ENCODE results near the gene LRRC43. TPM values are rescaled to one million over a fixed set of nuclear protein-coding genes. Genes with fewer than 3 reads are reported as not detected.

Gene LRRC43, protein sequence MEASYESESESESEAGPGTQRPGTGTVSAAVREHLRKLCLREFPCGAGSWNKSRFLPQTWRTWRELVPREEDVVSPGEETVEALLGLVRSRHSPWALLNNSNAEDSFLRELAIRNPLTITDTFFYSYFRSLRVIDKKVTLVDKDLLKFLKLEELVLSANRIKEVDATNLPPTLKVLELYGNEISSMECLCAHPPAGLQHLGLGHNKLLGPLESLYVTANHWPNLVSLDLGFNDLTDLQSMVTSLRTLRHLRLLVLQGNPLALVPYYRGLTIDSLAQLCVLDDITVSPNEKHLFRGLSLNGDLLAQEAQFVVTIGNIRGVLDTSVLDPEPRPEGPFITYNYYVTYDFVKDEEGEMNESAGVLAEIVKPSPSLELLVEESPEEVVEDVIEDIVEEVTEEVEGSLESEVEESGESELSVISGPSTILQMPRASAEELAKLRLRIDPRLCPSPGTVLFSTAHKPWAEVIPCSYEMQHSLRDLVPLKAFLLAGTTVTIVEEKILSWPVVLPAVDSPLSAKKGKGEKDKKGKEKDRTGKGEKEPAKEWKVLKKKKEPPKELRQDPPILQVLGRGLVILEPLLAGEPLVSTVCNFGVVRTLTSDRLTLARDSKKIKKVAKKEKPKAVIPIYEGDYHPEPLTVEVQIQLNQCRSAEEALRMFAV
- not detected for total RNA-seq

DNA sequence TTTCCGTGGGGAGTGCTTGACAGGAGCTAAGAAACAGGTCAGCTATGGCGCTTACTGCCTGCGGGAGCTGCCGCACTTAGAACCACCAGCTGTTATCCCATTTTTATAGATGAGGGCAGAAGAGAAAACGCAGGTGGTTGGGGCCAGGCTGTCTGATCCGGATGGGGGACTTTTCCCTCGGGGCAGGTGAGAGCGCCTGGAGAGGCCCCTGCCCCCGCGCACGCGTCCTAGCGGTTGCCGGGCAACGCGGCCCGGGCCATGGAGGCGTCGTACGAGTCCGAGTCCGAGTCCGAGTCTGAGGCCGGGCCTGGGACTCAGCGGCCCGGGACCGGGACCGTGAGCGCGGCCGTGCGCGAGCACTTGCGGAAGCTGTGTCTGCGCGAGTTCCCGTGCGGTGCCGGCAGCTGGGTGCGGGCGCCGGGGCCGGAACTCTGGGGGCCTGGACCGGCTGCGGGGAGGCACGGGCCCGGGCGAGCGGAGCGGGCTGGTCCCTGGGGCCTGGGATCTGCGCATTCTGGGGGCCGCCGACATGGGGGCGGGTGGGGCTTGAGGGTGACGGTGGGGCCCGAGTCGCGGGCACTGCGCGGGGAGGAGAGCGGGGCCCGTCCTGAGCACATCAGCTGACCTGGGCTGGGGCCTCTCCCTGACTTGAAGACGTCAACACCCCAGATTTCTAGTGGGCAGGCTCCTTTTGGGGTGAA lies at the start of gene LRRC43:
LRRC43 (plus strand) TSS at position 237 of the 701 bp plus-strand sequence; CDS start at position 259, 22 bp downstream.

DNA sequence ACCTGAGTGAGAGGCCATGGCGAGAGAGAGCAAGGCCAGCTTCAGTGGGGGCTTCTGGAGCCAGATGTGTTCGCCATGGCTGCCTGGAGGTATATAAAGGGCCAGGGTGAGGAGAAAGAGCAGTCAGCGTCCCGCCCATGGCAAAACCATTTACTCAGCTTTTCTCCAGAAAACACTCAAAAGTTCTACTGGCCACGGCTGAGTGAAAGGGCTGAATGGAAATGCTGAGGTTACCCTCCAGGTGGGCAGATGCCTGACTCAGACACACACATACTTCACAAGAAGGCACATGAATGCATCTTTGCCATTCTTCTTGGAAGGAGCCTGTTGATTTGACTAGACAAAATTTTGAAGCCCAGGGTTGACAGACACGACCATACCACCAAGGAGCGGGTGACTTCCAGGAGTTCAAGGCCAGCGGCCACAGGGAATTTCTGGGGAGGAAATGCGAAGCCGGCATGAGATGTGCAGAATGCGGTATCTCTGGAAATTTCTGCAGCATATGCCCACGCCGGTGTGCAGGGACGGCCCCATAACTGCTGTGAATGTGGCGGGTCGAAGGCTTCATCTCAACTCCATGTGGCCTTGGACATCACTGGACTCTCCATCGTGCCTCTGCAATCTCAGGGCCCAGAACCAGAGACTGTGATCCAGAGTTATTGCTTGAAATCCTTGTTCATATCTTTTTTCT lies 8.6 kb upstream of the LRRC43 start, which contains the start of gene IL31:
IL31 (minus strand) TSS at position 67 of the 691 bp plus-strand sequence; CDS start at position 18, 49 bp downstream.

DNA sequence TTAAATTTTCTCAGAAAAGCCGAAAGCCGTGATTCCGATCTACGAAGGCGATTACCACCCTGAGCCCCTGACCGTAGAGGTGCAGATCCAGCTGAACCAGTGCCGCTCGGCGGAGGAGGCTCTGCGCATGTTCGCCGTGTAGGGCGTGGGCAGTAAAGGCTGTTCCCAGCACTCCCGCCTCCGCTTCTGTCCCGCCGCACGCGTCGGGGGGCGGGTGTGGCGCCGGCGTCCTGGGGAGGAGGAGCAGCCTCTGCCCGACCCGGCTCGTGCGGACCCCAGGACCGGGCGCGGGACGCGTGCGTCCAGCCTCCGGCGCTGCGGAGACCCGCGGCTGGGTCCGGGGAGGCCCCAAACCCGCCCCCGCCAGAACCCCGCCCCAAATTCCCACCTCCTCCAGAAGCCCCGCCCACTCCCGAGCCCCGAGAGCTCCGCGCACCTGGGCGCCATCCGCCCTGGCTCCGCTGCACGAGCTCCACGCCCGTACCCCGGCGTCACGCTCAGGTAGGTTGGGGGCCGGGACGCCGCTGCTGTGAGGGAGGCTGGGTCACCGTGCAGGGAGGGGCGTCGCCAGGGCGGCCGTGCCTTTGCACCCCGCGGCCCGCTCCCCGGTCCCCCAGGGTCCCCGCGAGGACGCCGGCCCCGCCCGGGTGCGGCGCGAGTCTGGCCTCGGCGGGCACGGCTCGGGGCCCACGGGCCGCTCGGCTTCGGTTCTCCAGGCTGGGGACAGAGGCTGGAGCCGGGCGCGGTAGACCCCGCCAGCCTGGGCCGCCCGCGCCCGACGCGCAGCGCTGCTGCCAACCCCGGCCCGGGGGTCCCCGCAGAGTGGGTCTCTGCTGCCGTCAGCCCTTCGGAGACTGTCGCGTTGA lies 20.6 kb downstream of the LRRC43 start, which contains the start of gene B3GNT4:
B3GNT4 (plus strand) TSS at position 409 of the 866 bp plus-strand sequence. CDS start 910 bp downstream, outside the sequence.

DNA sequence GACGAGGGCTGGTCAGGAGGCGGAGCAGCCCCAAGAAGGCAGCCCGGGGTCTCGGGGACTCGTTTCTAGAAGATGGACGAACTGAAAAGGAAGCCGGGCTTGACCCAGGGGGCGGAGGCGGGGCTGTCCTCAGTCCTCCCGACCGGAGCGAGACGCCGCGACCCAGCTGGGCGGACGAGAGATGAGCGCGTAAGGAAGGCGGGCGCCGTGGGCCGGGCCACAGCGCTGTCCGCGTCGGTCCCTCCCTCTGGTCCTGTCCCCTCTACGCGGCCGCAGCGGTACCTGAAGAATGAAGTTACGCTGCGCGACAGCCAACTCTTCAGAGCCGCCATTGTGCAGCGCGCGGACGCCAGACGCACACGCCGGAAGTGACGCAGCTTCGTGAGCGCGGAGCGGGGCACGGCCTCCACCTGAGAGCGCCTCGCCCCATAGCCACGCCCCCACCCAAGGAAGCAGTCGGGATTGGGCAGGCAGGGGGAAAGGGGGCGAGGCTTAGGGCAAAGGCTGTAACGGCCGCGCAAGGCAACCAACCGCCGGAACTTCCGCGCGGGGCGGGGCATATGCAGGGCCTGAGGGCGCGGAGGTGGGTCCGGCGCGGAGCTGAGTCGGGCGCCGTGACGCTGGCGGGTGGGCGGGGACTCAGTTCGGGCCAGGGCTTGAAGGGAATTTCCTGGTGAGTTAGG lies 42.9 kb downstream of the LRRC43 start, which contains the start of gene DIABLO:
DIABLO (minus strand) TSS at position 370 of the 683 bp plus-strand sequence; CDS start at position 332, 38 bp downstream.

Other genes with a start within 250 kb of the LRRC43 start
- 1 to 10 TPM; 8.7 to 9.7 TPM for gene BCL7A, start 161.2 kb upstream of the LRRC43 start, total RNA-seq
- gene MLXIP, start 104.4 kb upstream of the LRRC43 start, total RNA-seq: 10 to 100 TPM; 52.0 to 54.8 TPM
- gene IL31, start 8.9 kb upstream of the LRRC43 start, total RNA-seq: not detected
- gene B3GNT4, start 20.6 kb downstream of the LRRC43 start, total RNA-seq: 1 to 10 TPM; 2.1 TPM
- gene DIABLO, start 42.9 kb downstream of the LRRC43 start, total RNA-seq: 10 to 100 TPM; 34.0 to 35.7 TPM
- 10 to 100 TPM; 24.1 to 25.9 TPM for gene VPS33A, start 83.4 kb downstream of the LRRC43 start, total RNA-seq
- 10 to 100 TPM; 60.2 to 63.3 TPM for gene CLIP1, start 239.5 kb downstream of the LRRC43 start, total RNA-seq

Measured in activated naive CD4-positive, alpha-beta T cell treated with anti-CD3 and anti-CD28 coated beads, Interleukin-2, amount 10 ng/mL, durations not matched to agents 5 hours and 36 hours (primary cell).